Measurements from ENCODE around the gene CTSH. TPM values are rescaled to one million over a fixed set of nuclear protein-coding genes. Genes with fewer than 3 reads are reported as not detected.
"Not testable (repeated sequence)": the region's sequence is repeated elsewhere in the genome, so short reads cannot be mapped to it uniquely, and the experiment has no call there.

The CTSH gene
- total RNA-seq, 1 donor from 2014 or later = 5.7 TPM

- Histone ChIP-seq H3K4me3 (ENCODE audit: insufficient read depth, low read depth, low read length) (no peak overlapping the region), H2AFZ (ENCODE audit: low read depth, low read length) (no peak overlapping the region), H3K27me3 (ENCODE audit: insufficient read depth, low read length) (no peaks in the 10 kb centered on the region), H3K4me2 (ENCODE audit: low read length) (no peak overlapping the region), H3K9me3 (ENCODE audit: insufficient read depth, low read depth, low read length) (no peaks in the 10 kb centered on the region), H3K36me3 (ENCODE audit: insufficient read depth, low read length) (no peaks in the 10 kb centered on the region), H3K9ac (ENCODE audit: low read length) (no peak overlapping the region), H3K79me2 (ENCODE audit: insufficient read depth, low read length) (no peaks in the 10 kb centered on the region), H4K20me1 (ENCODE audit: insufficient read depth, low read length) (peaks cover 13% of the 10 kb centered on the region), H3K4me1 (ENCODE audit: insufficient read depth, low read length) (peaks cover 11% of the 10 kb centered on the region), H3K27ac (ENCODE audit: low read depth, low read length) (no peak overlapping the region)
- H3K4me3 Mint-ChIP-seq (ENCODE audit: unreplicated experiment) = peak overlapping the region; percentile 65
- no peaks in the 10 kb centered on the region for H3K9me3 Mint-ChIP-seq (ENCODE audit: unreplicated experiment)
- H3K27ac Mint-ChIP-seq (ENCODE audit: unreplicated experiment) = no peak overlapping the region
- FAIRE-seq (no peak), DNase-seq (ENCODE audit: low read depth) (no peak)
- peaks cover 8% of the 10 kb centered on the region for H3K36me3 Mint-ChIP-seq (ENCODE audit: low read depth, unreplicated experiment)
- no peak for TF ChIP-seq EZH2 (IDR thresholded peaks at IDR 0.05; ENCODE audit: insufficient read depth, low read length)
- no peak for TF ChIP-seq CTCF (IDR thresholded peaks at IDR 0.05; ENCODE audit: insufficient read depth, low read depth, low read length)
- peaks cover 20% of the 10 kb centered on the region for H3K27me3 Mint-ChIP-seq (ENCODE audit: low read depth, unreplicated experiment)
- peaks cover 5% of the 10 kb centered on the region for H3K4me1 Mint-ChIP-seq (ENCODE audit: low read depth, unreplicated experiment)
Measured at GRCh38 chr15:78929536-78930264, 15.1 kb downstream of the CTSH start.

- no peak for DNase-seq (ENCODE audit: low read depth)
- no peak overlapping the region for H3K27ac Mint-ChIP-seq (ENCODE audit: unreplicated experiment)
- Histone ChIP-seq H3K27ac (ENCODE audit: low read depth, low read length) (no peak overlapping the region), H3K9ac (ENCODE audit: low read length) (no peak overlapping the region), H3K79me2 (ENCODE audit: insufficient read depth, low read length) (no peaks in the 10 kb centered on the region), H4K20me1 (ENCODE audit: insufficient read depth, low read length) (peaks cover 18% of the 10 kb centered on the region), H3K36me3 (ENCODE audit: insufficient read depth, low read length) (no peaks in the 10 kb centered on the region), H3K4me1 (ENCODE audit: insufficient read depth, low read length) (peaks cover 11% of the 10 kb centered on the region), H3K27me3 (ENCODE audit: insufficient read depth, low read length) (no peaks in the 10 kb centered on the region), H3K9me3 (ENCODE audit: insufficient read depth, low read depth, low read length) (no peaks in the 10 kb centered on the region), H3K4me3 (ENCODE audit: insufficient read depth, low read depth, low read length) (no peak overlapping the region), H3K4me2 (ENCODE audit: low read length) (no peak overlapping the region), H2AFZ (ENCODE audit: low read depth, low read length) (no peak overlapping the region)
- peaks cover 14% of the 10 kb centered on the region for H3K36me3 Mint-ChIP-seq (ENCODE audit: low read depth, unreplicated experiment)
- H3K9me3 Mint-ChIP-seq (ENCODE audit: unreplicated experiment) = no peaks in the 10 kb centered on the region
- peaks cover 16% of the 10 kb centered on the region for H3K27me3 Mint-ChIP-seq (ENCODE audit: low read depth, unreplicated experiment)
- peaks cover 5% of the 10 kb centered on the region for H3K4me1 Mint-ChIP-seq (ENCODE audit: low read depth, unreplicated experiment)
- no peak for FAIRE-seq
- H3K4me3 Mint-ChIP-seq (ENCODE audit: unreplicated experiment) = no peak overlapping the region
- no peak for TF ChIP-seq EZH2 (IDR thresholded peaks at IDR 0.05; ENCODE audit: insufficient read depth, low read length)
Measured at GRCh38 chr15:78928616-78929093, 16.2 kb downstream of the CTSH start.

GRCh38 chr15:78928176-78928575 is 16.7 kb downstream of the CTSH start:
- H3K27me3 ChIP-seq (ENCODE audit: insufficient read depth, low read length); H3K27ac ChIP-seq (ENCODE audit: low read depth, low read length); H3K4me2 ChIP-seq (ENCODE audit: low read length); H3K9ac ChIP-seq (ENCODE audit: low read length); DNase-seq (ENCODE audit: low read depth); H3K36me3 ChIP-seq (ENCODE audit: insufficient read depth, low read length); H3K79me2 ChIP-seq (ENCODE audit: insufficient read depth, low read length); H3K4me3 ChIP-seq (ENCODE audit: insufficient read depth, low read depth, low read length); H3K4me3 Mint-ChIP-seq (ENCODE audit: unreplicated experiment); H2AFZ ChIP-seq (ENCODE audit: low read depth, low read length); FAIRE-seq; H3K9me3 Mint-ChIP-seq (ENCODE audit: unreplicated experiment); H3K4me1 Mint-ChIP-seq (ENCODE audit: low read depth, unreplicated experiment); H3K9me3 ChIP-seq (ENCODE audit: insufficient read depth, low read depth, low read length): not testable (repeated sequence)
- Mint-ChIP-seq H3K27ac (ENCODE audit: unreplicated experiment) (peak overlapping the region; percentile 71), H3K36me3 (ENCODE audit: low read depth, unreplicated experiment) (peaks cover 14% of the 10 kb centered on the region), H3K27me3 (ENCODE audit: low read depth, unreplicated experiment) (peaks cover 12% of the 10 kb centered on the region)
- Histone ChIP-seq H3K4me1 (ENCODE audit: insufficient read depth, low read length) (peaks cover 11% of the 10 kb centered on the region), H4K20me1 (ENCODE audit: insufficient read depth, low read length) (peaks cover 21% of the 10 kb centered on the region)

All from astrocyte (in vitro differentiated cells and primary cell).